Fibroblast of skin of left biceps (primary cell): ENCODE results near the gene GSKIP.

ENCODE experiments used
- DNase-seq, 2 experiments: peaks; one replicate each; pipeline ENCODE4 v3.0.0-alpha.2; 2013; ENCODE audit warnings: low read depth in 2 of 2

The GSKIP gene

DNA sequence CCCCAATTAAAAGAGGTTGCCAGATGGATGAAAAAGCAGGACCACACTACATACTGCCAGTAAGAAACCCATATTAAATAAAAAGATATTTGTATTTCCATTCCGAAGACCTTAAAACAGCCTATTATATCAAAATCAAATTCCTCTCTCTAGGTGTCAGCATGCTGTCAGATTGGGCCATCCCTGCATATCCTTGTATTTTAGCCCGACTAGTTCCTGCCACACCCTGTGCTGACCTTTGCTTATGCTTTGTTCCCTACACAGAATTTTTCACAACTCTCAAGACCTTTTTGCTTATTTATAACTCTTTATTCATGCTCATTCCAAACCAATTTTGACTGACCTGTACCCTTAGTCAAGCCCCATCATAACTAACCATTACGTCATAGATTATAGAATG, 12.8 kb downstream of the GSKIP start:
- no peak for DNase-seq

GRCh38 chr14:96380735-96381134, 17.4 kb downstream of the GSKIP start:
- no peak for DNase-seq

- no peak for DNase-seq
Observed at GRCh38 chr14:96383445-96383844, 20.1 kb downstream of the GSKIP start.

- DNase-seq: no peak
Observed at GRCh38 chr14:96384053-96384452, 20.7 kb downstream of the GSKIP start.

- no peak for DNase-seq
Observed at GRCh38 chr14:96384740-96385139, 21.4 kb downstream of the GSKIP start.

DNA sequence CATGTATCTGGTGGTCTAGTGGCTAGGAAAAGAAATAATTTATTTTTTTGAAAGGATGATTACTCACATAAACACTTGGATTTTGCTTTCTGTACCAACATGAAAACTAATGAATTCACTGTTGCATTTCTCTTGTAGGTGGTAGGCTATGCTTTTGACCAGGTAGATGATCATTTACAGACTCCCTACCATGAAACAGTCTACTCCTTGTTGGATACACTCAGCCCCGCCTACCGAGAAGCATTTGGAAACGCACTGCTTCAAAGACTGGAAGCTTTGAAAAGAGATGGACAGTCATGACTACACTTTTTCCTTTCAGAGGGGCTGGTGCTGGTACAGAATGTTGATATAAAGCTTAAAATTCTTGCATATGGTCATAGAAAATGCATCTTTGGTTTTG, 22.1 kb downstream of the GSKIP start:
- no peak for DNase-seq

- no peak for DNase-seq
Observed at GRCh38 chr14:96390965-96391292, 27.6 kb downstream of the GSKIP start.

- DNase-seq: peak; percentile 77 to 82
Observed at GRCh38 chr14:96391293-96392118, 28.2 kb downstream of the GSKIP start.

- no peak for DNase-seq
Observed at GRCh38 chr14:96393071-96393691, 29.9 kb downstream of the GSKIP start.

- no peak for DNase-seq
Observed at GRCh38 chr14:96394047-96394815, 30.9 kb downstream of the GSKIP start.

DNA sequence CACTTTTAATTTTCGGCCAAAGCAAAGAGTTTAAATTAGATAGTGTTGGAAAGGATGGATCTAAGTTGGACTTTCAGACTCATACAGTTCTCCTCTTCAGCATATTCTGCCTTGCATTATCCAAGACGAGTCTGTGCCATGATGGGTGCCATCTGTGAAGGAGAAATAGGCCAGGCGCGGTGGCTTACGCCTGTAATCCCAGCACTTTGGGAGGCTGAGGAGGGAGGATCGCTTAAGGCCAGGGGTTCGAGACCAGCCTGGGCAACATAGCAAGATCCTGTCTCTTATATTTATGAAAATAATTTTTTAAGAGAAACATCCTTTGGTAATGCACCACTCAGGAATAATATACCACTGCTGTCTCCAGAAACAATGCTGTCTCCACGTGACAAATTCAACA, 35.1 kb downstream of the GSKIP start:
- no peak for DNase-seq

GRCh38 chr14:96398921-96399320, 35.6 kb downstream of the GSKIP start:
- no peak for DNase-seq

GRCh38 chr14:96399405-96399804, 36.1 kb downstream of the GSKIP start:
- DNase-seq: no peak

DNA sequence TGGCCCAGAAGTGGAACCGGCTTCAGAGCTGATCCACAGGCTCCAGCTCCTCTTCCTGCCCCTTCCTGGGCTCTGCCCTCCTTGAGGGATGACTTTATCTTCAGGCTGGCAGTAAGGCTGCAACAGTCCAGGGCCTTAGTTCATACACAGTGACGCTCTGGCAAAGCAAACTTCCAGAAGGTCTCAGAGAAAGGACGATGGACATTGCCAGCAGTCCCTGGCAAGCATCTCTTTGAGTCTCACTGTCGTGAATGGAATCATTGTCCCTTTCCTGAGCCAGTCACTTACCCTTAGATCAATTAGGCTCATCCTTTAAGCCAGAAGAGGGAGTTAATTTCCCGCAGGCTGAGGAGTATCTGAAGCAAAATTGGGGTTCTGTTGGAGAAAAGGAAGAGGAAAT, 37.2 kb downstream of the GSKIP start:
- no peak for DNase-seq

GRCh38 chr14:96403409-96403808, 40.1 kb downstream of the GSKIP start:
- DNase-seq: no peak

- DNase-seq: no peak
Observed at GRCh38 chr14:96405677-96406076, 42.4 kb downstream of the GSKIP start.

GRCh38 chr14:96407935-96408570, 44.7 kb downstream of the GSKIP start:
- no peak for DNase-seq

- no peak for DNase-seq
Observed at GRCh38 chr14:96408608-96409007, 45.3 kb downstream of the GSKIP start.

DNA sequence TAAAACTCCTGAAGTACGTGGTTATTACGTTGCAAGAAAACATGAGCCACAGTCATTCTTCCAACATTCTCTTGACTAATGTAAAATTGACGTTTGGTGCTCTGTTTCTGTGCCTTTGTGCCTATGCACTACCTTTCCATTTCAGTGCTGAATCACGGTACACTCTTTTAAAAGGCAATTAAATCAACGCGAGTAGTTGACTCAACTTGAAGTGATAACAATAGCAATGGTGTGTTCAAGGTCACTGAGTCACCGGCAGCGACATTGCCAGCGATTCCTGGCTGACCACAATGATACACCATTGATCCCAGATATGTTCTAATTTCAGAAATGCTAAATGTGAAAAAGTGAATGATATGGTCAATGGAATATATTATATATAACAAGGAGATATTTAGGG, 46.4 kb downstream of the GSKIP start:
- no peak for DNase-seq

DNA sequence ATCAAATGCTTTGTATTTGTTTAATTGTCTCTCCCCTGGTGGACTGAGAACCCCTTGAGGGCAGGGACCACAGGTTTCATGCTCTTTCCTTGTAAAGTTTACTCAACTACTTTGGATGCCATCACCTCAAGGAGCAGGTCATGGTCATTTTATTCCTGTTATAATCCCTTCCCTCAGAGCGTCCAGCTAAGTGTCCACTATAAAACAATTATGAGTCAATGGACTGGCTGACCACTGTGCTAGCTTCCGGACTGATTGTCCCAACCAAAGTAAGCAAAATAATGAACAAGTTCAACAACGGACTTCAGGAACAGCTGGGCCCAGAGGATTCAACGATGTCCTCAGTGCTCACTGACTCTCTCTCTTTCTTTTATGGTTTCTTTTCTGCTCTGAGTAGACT, 46.8 kb downstream of the GSKIP start:
- no peak for DNase-seq

- DNase-seq: no peak
Observed at GRCh38 chr14:96413526-96413925, 50.2 kb downstream of the GSKIP start.

DNA sequence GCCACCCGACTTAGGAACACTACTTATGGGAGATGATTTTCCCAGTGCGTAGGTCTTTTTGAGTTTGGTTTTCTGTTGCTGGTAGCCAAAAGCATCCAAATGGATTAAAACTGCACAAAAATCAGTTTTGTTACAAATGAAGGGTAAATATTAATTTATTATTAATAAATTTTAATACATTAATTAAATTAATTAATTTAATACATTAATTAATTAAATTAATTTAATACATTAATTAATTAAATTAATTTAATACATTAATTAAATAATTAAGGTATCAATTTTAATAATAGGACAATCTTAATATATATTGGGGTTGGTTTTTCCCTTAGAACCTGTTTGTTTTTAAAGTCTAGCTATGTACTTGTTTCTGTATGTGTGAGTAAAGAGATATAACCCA, 52.2 kb downstream of the GSKIP start:
- no peak for DNase-seq
